CD4-positive, alpha-beta T cell treated with Interferon gamma for 1 hour (primary cell): Measurements from ENCODE around the gene CFAP61.

Source experiments
- DNase-seq: peaks from one replicate; pipeline ENCODE4 v3.0.0-alpha.2; 2020

The CFAP61 gene

DNA sequence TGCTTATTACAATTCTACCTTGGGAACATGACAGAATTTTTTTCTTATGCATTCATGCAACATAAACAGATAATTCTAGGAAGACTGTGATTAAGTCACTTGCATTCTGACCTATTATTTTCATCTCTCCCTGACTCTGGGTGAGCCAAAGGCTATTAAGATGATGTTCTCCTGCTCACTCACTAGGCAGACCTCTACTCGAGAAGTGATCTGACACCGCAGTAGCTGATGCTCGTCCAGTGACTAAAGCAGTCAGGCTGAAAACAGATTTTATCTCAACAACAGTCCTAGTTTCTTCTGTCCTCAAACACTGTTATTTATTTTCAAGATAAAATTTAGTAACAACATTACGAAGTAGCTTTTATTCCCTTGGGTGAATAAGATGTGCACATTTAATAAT lies 17.8 kb upstream of the CFAP61 start:
- no peak for DNase-seq

DNA sequence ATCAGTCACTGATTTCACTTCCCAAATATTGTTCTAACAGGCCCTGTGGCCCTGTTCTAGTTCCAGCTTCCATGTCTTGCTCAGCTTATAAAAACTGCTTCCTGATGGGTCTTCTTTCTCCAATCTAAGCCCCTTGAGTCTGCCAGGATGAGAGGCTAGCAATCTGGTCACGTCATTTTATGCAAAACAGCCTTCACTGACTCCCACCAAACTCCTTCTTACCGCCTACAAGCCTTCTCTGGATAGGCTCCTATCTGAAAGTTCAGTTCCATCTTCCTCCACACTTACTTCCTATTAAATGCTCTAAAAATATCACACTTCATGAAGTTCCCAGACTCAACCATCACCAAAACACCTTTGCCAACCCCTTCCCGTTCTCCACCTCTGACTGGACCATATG lies 15.6 kb upstream of the CFAP61 start:
- no peak for DNase-seq

DNA sequence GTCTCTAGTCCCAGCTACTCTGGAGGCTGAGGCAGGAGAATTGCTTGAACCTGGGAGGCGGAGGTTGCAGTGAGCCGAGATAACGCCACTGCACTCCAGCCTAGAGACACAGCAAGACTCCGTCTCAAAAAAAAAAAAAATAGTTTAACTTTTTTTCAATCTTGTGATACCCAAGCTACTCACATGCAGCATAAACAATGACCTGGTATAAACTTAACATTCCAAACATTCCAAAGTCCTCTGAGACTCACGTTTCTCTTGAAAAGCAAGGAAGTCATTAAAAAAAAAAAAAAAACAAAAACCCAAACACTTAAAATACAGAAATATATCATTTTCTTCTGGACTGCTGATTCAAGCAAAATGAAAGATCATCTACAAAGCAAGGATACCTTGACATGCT lies 14.4 kb upstream of the CFAP61 start:
- no peak for DNase-seq

DNA sequence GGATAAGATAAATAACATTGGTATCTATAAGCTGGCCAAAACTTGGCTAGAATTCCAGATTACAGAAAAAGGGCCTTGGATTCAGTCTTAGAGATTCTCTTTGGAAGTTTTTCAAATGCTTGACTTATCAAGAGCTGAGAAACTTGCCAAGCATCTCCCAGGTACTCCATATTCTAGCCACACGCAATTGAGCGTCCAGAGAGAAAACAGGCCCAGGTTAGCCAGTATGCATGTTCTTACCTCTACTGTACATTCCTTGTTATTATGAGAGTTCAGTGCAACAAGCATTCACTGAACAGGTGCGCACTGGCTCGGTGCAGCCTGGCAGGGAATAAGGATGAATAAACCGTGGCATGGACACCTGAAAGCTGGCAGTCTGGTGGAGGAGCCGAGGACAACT lies 13.7 kb upstream of the CFAP61 start:
- DNase-seq = no peak

DNA sequence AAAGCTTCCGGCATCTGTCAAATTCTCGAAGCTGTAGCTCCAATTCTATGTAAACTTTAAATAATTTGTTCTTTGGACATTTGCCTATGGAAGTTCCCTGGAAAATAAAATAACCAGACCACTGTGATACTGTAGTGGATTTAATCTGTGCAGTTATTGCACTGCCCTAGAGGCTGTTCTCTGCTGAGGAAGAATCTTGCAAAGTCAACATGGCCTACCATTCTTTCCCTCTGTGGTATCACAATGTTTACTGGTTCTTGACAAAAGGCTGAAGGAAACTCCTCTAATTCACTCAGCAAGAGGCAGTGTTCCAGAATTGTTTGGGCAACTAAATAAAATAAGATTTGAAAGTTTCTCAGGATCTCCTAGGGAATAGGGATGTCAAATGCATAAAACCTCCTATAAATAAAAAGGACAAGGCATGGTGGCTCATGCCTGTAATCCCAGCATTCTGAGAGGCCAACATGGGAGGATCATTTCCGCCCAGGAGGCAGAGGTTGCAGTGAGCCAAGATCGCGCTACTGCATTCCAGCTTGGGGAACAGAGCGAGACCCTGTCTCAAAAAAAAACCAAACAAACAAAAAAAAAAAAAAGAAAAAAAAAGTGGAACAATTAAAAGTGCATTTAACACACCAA lies 12.5 kb upstream of the CFAP61 start:
- no peak for DNase-seq

DNA sequence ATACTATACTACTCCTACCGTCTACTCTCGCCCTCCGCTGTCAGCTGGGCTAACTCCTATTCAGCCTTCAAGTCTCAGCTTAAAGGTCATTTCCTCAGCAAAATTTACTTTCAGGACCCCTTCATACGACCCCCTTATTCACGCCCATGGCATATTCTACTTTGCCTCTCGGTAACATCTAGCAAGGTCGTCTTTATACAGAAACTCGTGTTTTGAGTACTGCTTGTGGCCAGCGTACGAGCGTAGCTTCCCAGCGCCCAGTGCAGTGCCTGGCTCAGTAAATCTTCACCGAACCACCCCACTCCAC lies 612 bp upstream of the CFAP61 start:
- DNase-seq = no peak

DNA sequence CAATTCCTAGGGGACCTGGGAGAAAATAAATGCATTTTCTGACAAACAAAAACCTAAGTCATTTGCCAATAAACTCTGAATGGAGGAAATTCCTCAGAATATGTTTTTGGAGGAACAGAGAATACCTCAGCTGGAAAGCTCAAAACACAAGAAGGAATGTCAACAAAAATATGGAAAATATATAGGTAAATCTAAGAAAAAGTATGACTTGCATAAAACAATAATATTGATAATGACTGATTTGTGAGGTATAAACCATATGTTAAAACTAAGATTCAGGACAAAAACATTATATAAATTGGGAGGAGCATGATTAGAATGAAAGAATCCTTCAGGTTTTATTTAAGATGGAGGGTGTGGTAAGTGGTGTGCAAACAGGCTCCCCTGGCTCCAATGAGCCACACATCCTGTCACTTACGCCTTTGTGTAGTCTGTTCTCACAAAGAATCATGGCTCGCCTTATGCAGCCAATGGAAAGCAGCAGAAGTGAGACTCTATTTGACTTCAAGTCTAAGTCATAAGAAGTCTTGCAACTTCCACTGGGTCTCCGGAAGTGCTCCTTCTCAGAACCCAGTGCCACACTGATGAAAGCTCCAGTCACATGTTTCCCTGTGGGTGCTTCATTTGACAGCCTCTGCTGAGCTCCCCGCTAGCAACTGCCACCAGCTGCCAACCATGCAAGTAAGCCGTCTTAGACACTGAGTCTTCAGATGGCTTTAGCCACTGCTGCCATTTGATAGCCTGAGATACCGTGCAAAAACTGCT lies 8.1 kb downstream of the CFAP61 start:
- DNase-seq = no peak

DNA sequence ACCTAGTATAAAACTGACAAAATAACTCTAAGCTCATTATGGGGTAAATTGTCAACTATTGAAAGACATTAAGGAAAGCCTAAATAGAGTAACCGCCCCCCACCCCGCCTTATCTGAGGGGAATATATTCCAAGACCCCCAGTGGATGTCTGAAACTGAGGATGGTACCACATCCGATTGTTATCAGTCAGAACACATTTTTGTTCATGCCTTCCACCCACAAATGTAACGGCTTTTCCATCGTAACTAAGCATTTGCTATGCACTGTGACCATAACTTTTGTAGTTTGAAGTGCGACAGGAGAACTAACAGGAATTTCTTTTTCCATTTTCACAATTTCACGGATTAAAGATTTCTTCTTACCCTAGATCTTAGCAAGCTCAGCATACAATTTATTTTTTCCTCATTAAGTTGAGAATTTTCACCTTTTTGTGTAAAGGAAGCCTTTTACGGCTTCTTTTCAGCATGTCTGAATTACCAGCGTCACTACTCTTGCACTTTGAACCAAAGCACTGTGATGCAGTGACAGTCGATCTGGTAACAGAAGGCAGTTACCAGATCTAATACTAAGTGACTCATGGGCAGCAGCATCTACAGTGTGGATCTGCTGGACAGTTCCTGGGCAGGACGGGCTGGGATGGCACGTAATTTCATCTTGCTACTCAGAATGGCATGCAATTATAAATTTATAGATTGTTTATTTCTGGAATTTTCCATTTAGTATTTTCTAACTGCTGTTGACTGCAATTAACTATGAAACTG lies 11.8 kb downstream of the CFAP61 start:
- DNase-seq = no peak

DNA sequence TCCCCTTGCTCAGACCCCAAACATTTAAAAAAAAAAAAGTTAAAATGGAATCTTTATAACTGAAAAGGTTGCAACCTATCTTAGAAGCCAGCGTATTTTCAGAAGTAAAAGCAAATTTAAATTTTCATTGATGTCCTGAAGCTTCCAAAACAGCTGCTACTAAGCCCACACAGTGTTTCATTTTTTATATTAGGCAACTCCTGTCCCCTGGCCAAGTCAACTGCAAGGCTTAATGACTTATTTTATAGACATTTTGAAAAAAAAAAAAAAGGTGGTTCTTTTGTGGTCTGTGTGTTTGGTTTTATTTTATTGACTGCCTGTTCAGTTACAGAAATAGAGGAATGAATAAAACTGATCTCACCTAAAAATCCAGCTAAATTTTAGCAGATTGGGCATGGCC lies 13.0 kb downstream of the CFAP61 start:
- no peak for DNase-seq

DNA sequence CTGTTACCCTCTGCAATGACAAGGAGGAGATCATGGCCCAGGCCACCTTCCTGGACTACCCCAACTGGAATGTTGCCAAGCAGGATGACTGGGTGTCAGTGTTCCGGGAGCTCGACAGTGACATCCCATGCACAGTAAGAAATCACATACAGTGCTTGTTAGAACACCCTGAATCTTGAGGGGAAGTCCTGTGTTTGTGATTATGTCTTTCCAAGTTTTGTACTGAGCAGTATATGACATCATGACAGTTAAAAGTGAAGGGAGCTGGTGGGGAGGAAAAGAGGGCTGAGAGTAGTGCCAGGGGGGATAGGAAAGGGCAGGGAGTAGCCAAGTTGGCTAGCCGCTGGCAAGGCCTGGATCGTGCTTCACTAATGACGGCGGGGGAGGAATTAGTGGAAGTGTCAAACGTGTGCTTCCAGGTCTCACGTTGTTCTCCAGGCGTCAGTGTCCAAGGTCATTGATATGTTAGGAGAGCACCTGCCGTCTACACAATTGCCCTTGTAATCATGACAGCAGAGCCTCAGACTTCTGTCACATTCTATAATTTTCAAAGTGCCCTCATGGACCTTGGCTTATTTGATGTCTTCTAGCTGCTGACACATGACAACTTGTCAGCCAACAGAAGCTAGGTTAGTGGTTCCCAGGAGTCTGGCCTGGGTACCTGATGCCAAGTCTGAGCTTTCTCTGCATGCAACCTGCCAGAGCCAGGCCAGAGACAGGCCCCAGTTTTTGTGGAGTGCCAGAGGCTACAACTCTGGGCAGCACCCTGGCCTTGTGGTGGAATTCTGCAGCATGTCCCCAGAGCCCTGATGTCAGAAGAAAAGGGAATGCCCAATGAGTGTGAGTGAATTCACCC lies 18.8 kb downstream of the CFAP61 start:
- DNase-seq = no peak

DNA sequence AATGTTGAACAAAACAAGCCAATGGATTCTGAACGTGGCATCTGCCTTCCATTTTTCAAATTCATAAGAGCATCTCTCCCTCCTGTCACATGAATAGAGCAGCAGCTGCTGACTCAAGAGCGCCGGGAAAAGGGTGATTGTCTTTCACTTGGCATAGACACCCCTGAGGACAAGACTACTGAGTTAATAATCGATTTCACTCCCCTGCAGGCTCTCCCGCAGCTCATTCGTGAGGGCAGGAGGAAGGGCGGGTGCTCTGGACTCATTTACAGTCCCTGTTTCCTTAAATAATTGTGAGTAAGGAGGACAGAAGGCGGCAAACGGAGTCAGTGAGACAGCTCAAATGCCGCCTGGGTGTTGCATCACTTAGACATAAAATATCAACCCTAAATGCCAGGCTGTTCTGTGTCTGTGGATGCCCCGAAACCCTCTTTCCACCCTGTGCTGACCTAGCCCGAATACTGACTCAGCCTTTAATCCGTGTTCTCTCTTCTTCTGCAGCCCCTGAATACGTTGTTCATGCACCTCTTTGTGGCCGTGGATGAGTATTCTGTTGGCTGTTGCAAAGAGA lies 21.6 kb downstream of the CFAP61 start:
- no peak for DNase-seq

DNA sequence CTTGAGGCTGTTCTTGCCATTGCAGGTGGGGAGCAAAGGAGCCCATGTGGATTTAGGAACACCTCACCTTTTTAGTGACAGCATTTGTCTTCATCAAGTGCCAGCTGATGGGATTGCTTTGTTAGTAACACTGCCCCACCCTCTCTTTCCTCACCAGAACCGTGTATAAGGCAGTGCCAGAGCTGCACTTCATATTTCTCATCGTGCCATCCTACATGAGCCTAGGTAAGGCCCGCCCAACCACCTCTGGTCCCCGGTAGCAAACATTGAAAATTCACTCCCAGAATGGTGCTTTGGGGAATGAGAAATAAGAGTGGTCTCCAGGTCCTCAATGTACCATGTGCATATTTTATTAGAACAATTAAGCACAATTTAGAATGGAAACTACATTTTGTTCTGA lies 22.7 kb downstream of the CFAP61 start:
- no peak for DNase-seq

DNA sequence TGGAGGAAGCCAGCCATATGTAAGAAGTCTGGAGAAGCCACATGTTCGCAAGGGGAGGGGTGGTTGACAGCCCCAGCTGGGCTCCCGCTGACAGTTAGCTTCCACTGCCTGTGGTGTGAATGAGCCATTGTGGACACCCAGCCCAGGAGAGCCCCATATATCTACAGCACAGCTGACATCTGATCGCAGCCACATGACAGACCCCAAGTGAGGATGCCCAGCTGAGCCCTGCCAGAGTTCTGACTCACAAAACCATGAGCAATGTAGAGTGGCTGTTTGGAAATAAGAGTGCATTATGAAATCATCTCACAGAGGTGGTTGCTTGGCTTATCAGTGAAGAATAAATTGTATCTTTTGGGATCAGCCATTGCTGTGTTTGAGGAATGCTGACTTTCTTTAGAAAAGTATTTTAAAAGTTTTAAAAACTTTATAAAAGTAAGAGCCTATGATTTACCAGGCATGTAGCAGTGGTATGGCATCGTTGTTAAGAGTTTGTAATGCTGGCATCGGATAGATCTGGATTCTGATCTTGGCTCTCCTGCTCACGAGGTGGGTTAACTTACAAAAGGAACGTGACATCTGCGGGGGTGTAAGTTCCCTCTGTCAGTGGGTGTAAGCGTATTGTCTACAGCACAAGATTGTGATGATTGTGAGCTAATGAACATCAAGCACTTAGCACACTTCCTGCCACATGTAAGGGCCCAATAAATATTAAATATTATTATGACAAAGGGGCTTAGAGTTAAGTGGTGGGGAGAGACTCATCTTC lies 24.1 kb downstream of the CFAP61 start:
- DNase-seq = no peak

DNA sequence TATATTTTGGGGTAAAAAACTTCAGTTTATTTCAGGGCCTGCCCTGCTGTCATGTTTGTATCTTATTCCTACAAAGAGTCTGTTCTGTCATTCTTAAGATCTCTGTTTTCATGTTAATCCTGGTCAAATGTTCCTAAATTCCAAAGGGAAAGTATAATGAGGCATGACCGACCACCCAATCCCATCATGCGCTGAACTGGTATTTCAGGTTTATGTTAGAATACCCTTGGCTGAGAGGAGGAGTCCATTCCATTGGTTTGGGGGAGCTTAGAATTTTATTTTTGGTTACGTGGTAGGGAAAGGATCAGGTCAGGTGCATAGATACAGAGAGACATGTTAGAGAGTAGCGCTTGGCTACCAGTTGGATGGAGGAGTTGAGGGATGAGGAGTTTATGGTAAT lies 25.7 kb downstream of the CFAP61 start:
- DNase-seq = no peak

DNA sequence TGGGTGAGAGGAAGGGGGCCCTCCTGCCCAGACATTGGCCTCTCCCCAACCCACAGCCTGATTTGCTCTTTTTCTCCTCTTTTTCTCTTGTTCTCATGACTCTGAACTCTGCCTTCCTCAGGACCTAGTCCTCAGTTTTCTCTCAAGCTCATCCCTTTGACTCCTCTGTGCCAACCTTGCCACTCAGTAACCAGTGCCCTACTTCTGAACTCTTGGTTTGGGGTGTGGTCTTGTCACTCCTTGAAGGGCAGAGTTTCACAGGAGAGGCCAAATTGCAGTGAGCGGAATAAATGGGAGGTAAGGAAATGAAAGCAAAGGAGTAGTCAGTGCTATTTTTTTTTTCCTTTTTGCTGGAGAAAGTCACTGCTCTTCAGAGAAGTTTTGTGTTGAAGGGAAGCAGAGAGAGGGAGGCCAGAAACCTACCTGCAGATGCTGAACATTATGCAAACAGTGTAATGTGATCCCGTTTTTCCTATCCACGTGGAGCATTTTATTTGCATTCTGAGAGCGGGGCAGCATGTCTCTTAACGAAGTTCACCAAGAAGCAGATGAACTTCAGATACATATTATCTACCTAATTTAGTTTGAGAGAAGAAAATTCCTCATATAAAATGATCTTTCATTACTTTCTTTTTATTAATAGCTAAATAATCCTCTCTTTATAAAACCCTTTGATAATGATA lies 26.9 kb downstream of the CFAP61 start:
- no peak for DNase-seq

DNA sequence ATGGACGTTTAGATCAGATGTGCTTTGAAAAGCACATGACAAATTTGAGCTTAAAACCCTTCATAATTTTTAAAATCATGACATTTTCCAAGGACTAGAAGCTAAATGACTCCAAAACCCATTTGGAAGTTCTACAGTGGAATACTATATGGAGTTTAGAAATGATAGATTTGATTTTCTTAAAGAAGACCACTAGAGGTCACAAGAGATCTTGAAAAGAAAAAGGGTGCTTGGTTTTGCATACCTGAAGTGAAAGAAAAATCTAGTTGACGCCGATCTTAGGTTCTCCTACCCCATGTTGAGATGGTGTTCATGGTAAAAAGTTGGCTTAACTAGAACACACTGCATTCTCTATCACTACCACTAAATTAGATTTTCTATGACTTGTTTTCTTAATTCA lies 31.5 kb downstream of the CFAP61 start:
- no peak for DNase-seq

DNA sequence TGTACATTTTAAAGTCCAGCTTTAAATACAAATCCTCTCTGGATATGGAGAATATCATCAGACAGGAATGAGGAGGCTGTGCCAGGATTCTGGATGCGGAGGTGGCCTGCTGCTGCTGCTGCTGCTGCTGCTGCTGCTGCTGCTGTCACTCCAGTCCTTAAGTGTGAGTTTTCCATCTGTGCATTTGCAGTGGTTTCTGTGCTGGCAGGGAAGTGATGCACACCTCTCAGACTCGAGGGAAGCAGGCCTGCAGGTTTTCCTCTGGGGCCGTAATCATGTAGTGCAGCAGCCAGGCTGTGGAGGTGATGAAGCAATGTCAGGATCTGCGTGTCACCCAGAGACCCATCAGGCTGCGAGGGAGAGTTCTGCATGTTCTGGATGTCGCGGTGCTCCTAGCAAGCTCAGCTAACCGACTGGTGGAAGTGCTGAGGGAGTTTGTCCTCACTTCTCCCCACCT lies 32.0 kb downstream of the CFAP61 start:
- DNase-seq = no peak

DNA sequence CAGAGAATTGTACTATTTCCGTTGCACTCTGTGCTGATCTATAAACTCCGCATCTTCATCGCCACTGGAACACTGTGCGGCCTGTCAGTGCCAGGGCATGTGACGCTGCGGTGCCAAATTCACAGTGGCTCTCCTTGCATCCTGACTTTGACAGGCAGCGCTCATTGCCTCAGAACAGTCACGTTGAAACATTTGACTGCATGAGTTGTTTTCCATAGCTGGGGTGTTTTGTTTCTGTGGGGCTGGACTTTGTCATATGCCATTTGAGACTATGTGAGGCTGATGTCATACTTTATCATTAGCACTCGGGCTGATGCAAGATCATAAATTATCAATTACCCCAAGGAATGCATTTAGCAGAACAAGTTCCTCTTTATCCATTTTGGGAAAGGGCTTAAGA lies 32.7 kb downstream of the CFAP61 start:
- no peak for DNase-seq

DNA sequence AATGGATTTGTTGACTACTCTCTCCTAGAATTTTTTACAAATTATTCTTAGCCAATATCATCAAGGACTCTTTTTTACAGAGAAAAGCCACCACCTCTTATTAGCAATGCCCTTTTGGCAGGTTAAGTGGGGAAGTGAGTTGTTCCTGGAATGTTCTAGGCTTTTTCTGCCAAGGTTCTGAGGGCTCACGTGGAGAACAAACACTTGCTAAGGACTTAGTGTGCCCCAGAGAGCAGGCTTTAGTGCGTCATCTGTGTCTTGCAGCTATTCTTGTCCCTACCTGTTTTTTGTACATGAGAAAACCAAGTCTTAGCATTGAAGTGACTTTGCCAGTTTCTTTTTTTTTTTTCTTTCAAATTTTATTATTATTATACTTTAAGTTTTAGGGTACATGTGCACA lies 33.5 kb downstream of the CFAP61 start:
- no peak for DNase-seq

DNA sequence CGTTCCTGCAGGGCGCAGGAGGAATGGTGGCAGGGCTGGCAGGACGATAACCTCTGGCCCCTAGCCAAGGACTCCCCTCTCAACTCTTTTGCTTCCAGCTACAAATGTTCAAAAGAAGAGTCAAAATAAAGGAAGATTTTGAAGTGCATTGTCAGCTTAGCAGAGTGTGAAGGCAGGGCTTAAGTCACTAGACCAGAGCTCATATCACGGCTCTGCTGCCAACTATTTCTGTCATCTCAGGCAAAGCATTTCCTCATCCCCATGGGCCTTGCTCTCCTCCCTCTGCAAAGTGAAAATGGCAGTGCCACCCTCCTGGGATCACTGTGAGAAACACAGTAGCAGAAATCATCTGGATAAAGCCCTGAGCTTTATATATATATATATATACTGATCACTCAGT lies 36.7 kb downstream of the CFAP61 start:
- no peak for DNase-seq

DNA sequence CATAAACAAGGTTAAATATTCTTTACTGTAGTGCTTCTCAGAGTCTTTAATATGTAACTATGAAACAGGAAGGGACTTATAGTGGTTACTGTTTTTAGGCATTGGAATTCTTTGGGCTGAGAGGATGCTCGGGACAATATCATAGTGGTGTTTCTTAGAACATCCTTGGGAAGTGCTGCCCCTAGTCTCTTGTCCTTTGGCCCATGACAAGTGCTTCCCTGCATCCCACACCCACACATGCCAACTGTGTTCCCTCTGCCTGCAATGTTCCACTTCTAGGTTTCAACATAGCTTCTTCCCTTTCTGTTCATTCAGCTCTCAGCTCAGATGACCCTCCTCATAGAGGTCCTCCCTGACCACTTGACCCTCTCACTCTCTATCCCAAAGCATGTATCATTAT lies 37.6 kb downstream of the CFAP61 start:
- no peak for DNase-seq

DNA sequence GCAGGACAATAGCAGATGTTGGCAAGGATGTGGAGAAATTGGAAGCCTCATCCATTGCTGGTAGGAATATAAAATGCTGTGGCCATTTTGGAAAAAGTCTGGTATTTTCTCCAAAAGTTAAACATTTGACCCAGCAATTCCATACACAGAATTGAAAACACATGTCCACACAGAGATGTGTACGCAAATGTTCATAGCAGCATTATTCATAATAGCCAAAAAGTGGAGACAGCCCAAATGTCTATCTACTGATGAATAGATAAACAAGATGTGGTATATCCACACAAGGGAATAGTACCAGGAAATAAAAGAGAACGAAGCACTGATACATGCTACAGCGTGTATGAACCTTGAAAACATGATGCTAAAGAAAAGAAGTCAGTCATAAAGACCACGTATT lies 40.5 kb downstream of the CFAP61 start:
- DNase-seq = no peak
